PFSK-1 (cell line): ENCODE data around the gene TNRC6A.

Source experiments
- FOXP2 ChIP-seq: optimal IDR thresholded peaks from 2 replicates; pipeline ENCODE3; 2011; ENCODE audit warnings: borderline replicate concordance, control low read depth, inconsistent platforms; ENCODE audit not compliant: insufficient read depth; ENCODE audit errors: extremely low read length, extremely low read depth
- POLR2AphosphoS5 ChIP-seq: IDR thresholded peaks from 2 replicates; pipeline ENCODE4 v1.6.1; 2012; ENCODE audit warnings: low read depth, mild to moderate bottlenecking, control low read depth, low read length, moderate library complexity
- REST ChIP-seq, 2 experiments: IDR thresholded peaks; 2 replicates each; pipeline versions ENCODE4 v1.6.1 to v1.8.0; 2011 to 2012; ENCODE audit warnings: low read depth in 2 of 2, low read length in 2 of 2, control low read depth in 1 of 2, inconsistent platforms in 1 of 2, mild to moderate bottlenecking in 1 of 2, moderate library complexity in 1 of 2; ENCODE audit not compliant: insufficient read depth in 1 of 2
- SIN3A ChIP-seq: IDR thresholded peaks from 2 replicates; pipeline ENCODE4 v1.6.1; 2012; ENCODE audit warnings: mild to moderate bottlenecking, low read length, moderate library complexity, borderline replicate concordance; ENCODE audit not compliant: insufficient read depth
- TAF1 ChIP-seq: IDR thresholded peaks from 2 replicates; pipeline ENCODE4 v1.6.1; 2012; ENCODE audit warnings: low read length, control low read depth, borderline replicate concordance; ENCODE audit not compliant: insufficient read depth

Gene TNRC6A

GRCh38 chr16:24834459-24835335, 105.2 kb downstream of the TNRC6A start:
- TF ChIP-seq POLR2AphosphoS5 = no peak
- TF ChIP-seq SIN3A = no peak
- TF ChIP-seq TAF1 = no peak
- no peak for TF ChIP-seq FOXP2
- TF ChIP-seq REST (IDR thresholded peaks at IDR 0.05; ENCODE audit: insufficient read depth in 1 of 2, low read depth in 2 of 2, low read length in 2 of 2) = no peak

GRCh38 chr16:24836836-24837235, 107.4 kb downstream of the TNRC6A start:
- TF ChIP-seq SIN3A = no peak
- TF ChIP-seq FOXP2 = no peak
- no peak for TF ChIP-seq REST (IDR thresholded peaks at IDR 0.05; ENCODE audit: insufficient read depth in 1 of 2, low read depth in 2 of 2, low read length in 2 of 2)
- TF ChIP-seq POLR2AphosphoS5 = no peak
- TF ChIP-seq TAF1 = no peak

DNA sequence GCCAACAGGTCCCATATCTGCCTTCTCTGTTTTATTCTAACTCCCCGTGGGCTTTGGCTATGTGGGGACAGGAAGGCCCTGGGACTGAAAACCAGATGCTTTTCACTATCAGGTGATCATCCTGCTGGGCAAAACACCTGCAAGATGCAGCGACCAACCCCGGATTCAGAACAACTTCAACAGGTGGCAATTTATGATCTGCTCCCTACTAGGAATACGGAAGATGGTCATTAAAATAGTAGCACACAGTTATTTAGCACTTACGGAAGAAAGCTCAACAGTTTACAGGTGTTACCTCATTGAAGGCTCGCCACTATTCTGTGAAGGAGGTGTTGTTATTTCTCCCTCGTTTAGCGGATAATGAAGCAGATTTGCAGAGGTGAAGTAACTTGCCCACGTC, 108.5 kb downstream of the TNRC6A start:
- TF ChIP-seq TAF1 (no peak), FOXP2 (no peak), REST (IDR thresholded peaks at IDR 0.05; ENCODE audit: insufficient read depth in 1 of 2, low read depth in 2 of 2, low read length in 2 of 2) (no peak), POLR2AphosphoS5 (no peak), SIN3A (no peak)

DNA sequence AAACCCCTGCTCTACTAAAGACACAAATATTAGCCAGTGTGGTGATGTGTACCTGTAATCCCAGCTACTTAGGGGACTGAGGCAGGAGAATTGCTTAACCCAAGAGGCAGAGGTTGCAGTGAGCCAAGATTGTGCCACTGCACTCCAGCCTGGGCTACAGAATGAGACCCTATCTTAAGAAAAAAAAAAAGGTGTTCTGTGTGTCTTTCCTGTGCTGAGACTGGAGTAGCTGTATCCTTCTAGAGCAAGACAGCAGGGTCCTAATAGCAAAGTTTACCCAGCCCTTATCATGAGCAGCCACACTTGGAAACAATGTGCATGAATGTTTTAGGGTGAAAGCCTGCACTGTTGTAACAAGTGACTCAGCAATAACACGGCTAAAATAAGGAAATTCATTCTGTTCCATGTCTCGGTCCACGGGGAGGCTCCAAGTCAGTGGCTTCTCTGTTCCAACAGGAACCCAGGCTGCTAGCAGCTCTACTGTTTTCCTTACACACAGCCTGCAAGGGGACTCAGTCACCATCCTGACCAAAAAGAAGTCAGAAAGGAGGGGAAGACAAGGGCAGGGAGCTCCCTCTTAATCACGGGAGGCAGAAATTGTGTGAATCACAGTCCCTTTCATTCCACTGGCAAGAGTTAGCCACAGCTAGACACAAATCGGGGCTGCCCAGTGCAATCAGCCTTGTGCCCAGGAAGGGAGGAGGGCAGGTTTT, 109.3 kb downstream of the TNRC6A start:
- TF ChIP-seq POLR2AphosphoS5 = no peak
- TF ChIP-seq REST (IDR thresholded peaks at IDR 0.05; ENCODE audit: insufficient read depth in 1 of 2, low read depth in 2 of 2, low read length in 2 of 2) = no peak
- TF ChIP-seq SIN3A = no peak
- TF ChIP-seq TAF1 = no peak
- no peak for TF ChIP-seq FOXP2
